ENCODE data around the gene AP3S2. TPM values are rescaled to one million over a fixed set of nuclear protein-coding genes. Genes with fewer than 3 reads are reported as not detected.
"Not testable (repeated sequence)": the region's sequence is repeated elsewhere in the genome, so short reads cannot be mapped to it uniquely, and the experiment has no call there.

The AP3S2 gene
- total and polyA plus RNA-seq, 2 donors: 12.2 to 30.3 TPM

GRCh38 chr15:89877083-89877425 lies 16.7 kb downstream of the AP3S2 start:
- Histone ChIP-seq H3K4me3 (ENCODE audit: low read length in 2 of 2) (no peak overlapping the region), H3K4me1 (ENCODE audit: control insufficient read depth in 2 of 2, insufficient read depth in 2 of 2, low read length in 2 of 2) (no peaks in the 10 kb centered on the region), H3K36me3 (ENCODE audit: control insufficient read depth in 2 of 2, insufficient read depth in 2 of 2, low read length in 1 of 2) (peaks cover 8 to 30% of the 10 kb centered on the region in 2 donors), H3K27me3 (ENCODE audit: control insufficient read depth in 2 of 2, insufficient read depth in 1 of 2, low read length in 1 of 2) (no peaks in the 10 kb centered on the region), H3K9me3 (ENCODE audit: control insufficient read depth in 2 of 2, insufficient read depth in 1 of 2, low read length in 1 of 2) (no peaks in the 10 kb centered on the region), H3K27ac (ENCODE audit: low read depth in 1 of 2, low read length in 1 of 2) (no peak overlapping the region)
- 72% methylated on average over 2 of the region's 2 CpGs for WGBS
- DNase-seq (ENCODE audit: low read depth in 6 of 9, low spot score in 9 of 9): no peak

- Histone ChIP-seq H3K27ac (ENCODE audit: low read depth in 1 of 2, low read length in 1 of 2) (no peak overlapping the region), H3K27me3 (ENCODE audit: control insufficient read depth in 2 of 2, insufficient read depth in 1 of 2, low read length in 1 of 2) (no peaks in the 10 kb centered on the region), H3K36me3 (ENCODE audit: control insufficient read depth in 2 of 2, insufficient read depth in 2 of 2, low read length in 1 of 2) (peaks cover 8 to 33% of the 10 kb centered on the region in 2 donors), H3K4me1 (ENCODE audit: control insufficient read depth in 2 of 2, insufficient read depth in 2 of 2, low read length in 2 of 2) (no peaks in the 10 kb centered on the region), H3K9me3 (ENCODE audit: control insufficient read depth in 2 of 2, insufficient read depth in 1 of 2, low read length in 1 of 2) (no peaks in the 10 kb centered on the region), H3K4me3 (ENCODE audit: low read length in 2 of 2) (no peak overlapping the region)
- 98% methylated on average over 4 of the region's 4 CpGs for WGBS
- no peak for DNase-seq (ENCODE audit: low read depth in 6 of 9, low spot score in 9 of 9)
Observed at GRCh38 chr15:89876396-89877082, 17.3 kb downstream of the AP3S2 start.

- WGBS: 98% methylated on average over 6 of the region's 6 CpGs
- no peaks in the 10 kb centered on the region for H3K27me3 ChIP-seq (ENCODE audit: control insufficient read depth in 2 of 2, insufficient read depth in 1 of 2, low read length in 1 of 2)
- H3K27ac ChIP-seq (ENCODE audit: low read depth in 1 of 2, low read length in 1 of 2): no peak overlapping the region
- H3K36me3 ChIP-seq (ENCODE audit: control insufficient read depth in 2 of 2, insufficient read depth in 2 of 2, low read length in 1 of 2): peaks cover 8 to 32% of the 10 kb centered on the region in 2 donors
- no peak overlapping the region for H3K4me3 ChIP-seq (ENCODE audit: low read length in 2 of 2)
- H3K9me3 ChIP-seq (ENCODE audit: control insufficient read depth in 2 of 2, insufficient read depth in 1 of 2, low read length in 1 of 2): no peaks in the 10 kb centered on the region
- DNase-seq (ENCODE audit: low read depth in 6 of 9, low spot score in 9 of 9): no peak
- H3K4me1 ChIP-seq (ENCODE audit: control insufficient read depth in 2 of 2, insufficient read depth in 2 of 2, low read length in 2 of 2): no peaks in the 10 kb centered on the region
Observed at GRCh38 chr15:89875741-89876140, 18.1 kb downstream of the AP3S2 start.

GRCh38 chr15:89874926-89875564 lies 18.7 kb downstream of the AP3S2 start:
- peaks cover 12 to 39% of the 10 kb centered on the region in 2 donors for H3K36me3 ChIP-seq (ENCODE audit: control insufficient read depth in 2 of 2, insufficient read depth in 2 of 2, low read length in 1 of 2)
- no peak overlapping the region for H3K4me3 ChIP-seq (ENCODE audit: low read length in 2 of 2)
- H3K27ac ChIP-seq (ENCODE audit: low read depth in 1 of 2, low read length in 1 of 2): no peak overlapping the region

GRCh38 chr15:89870688-89871288 lies 23.0 kb downstream of the AP3S2 start:
- no peak for DNase-seq (ENCODE audit: low read depth in 6 of 9, low spot score in 9 of 9)
- H3K4me1 ChIP-seq (ENCODE audit: control insufficient read depth in 2 of 2, insufficient read depth in 2 of 2, low read length in 2 of 2): no peaks in the 10 kb centered on the region
- no peak overlapping the region for H3K4me3 ChIP-seq (ENCODE audit: low read length in 2 of 2)
- WGBS: 99% methylated on average over 4 of the region's 4 CpGs
- H3K27me3 ChIP-seq (ENCODE audit: control insufficient read depth in 2 of 2, insufficient read depth in 1 of 2, low read length in 1 of 2): no peaks in the 10 kb centered on the region
- H3K27ac ChIP-seq (ENCODE audit: low read depth in 1 of 2, low read length in 1 of 2): no peak overlapping the region
- H3K9me3 ChIP-seq (ENCODE audit: control insufficient read depth in 2 of 2, insufficient read depth in 1 of 2, low read length in 1 of 2): no peaks in the 10 kb centered on the region
- peaks cover 8 to 19% of the 10 kb centered on the region in 2 donors for H3K36me3 ChIP-seq (ENCODE audit: control insufficient read depth in 2 of 2, insufficient read depth in 2 of 2, low read length in 1 of 2)

More at GRCh38 chr15:89874926-89875564, 18.7 kb downstream of the AP3S2 start:
- 30% methylated on average over 10 of the region's 10 CpGs for WGBS
- DNase-seq (ENCODE audit: low read depth in 6 of 9, low spot score in 9 of 9): peak; percentile 54 to 88 (median 72)
- Histone ChIP-seq H3K27me3 (ENCODE audit: control insufficient read depth in 2 of 2, insufficient read depth in 1 of 2, low read length in 1 of 2) (no peaks in the 10 kb centered on the region), H3K4me1 (ENCODE audit: control insufficient read depth in 2 of 2, insufficient read depth in 2 of 2, low read length in 2 of 2) (no peaks in the 10 kb centered on the region), H3K9me3 (ENCODE audit: control insufficient read depth in 2 of 2, insufficient read depth in 1 of 2, low read length in 1 of 2) (no peaks in the 10 kb centered on the region)

GRCh38 chr15:89870006-89870405 lies 23.8 kb downstream of the AP3S2 start:
- no peak for DNase-seq (ENCODE audit: low read depth in 6 of 9, low spot score in 9 of 9)
- Histone ChIP-seq H3K4me3 (ENCODE audit: low read length in 2 of 2) (no peak overlapping the region), H3K4me1 (ENCODE audit: control insufficient read depth in 2 of 2, insufficient read depth in 2 of 2, low read length in 2 of 2) (no peaks in the 10 kb centered on the region), H3K36me3 (ENCODE audit: control insufficient read depth in 2 of 2, insufficient read depth in 2 of 2, low read length in 1 of 2) (peaks cover 12 to 17% of the 10 kb centered on the region in 2 donors), H3K27me3 (ENCODE audit: control insufficient read depth in 2 of 2, insufficient read depth in 1 of 2, low read length in 1 of 2) (no peaks in the 10 kb centered on the region), H3K27ac (ENCODE audit: low read depth in 1 of 2, low read length in 1 of 2) (no peak overlapping the region), H3K9me3 (ENCODE audit: control insufficient read depth in 2 of 2, insufficient read depth in 1 of 2, low read length in 1 of 2) (no peaks in the 10 kb centered on the region)
- WGBS: 95% methylated on average over 5 of the region's 5 CpGs

GRCh38 chr15:89869490-89869889 lies 24.3 kb downstream of the AP3S2 start:
- H3K27me3 ChIP-seq (ENCODE audit: control insufficient read depth in 2 of 2, insufficient read depth in 1 of 2, low read length in 1 of 2); DNase-seq (ENCODE audit: low read depth in 6 of 9, low spot score in 9 of 9); H3K4me1 ChIP-seq (ENCODE audit: control insufficient read depth in 2 of 2, insufficient read depth in 2 of 2, low read length in 2 of 2); H3K4me3 ChIP-seq (ENCODE audit: low read length in 2 of 2); H3K27ac ChIP-seq (ENCODE audit: low read depth in 1 of 2, low read length in 1 of 2); H3K9me3 ChIP-seq (ENCODE audit: control insufficient read depth in 2 of 2, insufficient read depth in 1 of 2, low read length in 1 of 2): not testable (repeated sequence)
- peaks cover 12 to 17% of the 10 kb centered on the region in 2 donors for H3K36me3 ChIP-seq (ENCODE audit: control insufficient read depth in 2 of 2, insufficient read depth in 2 of 2, low read length in 1 of 2)
- 93% methylated on average over 9 of the region's 9 CpGs for WGBS

GRCh38 chr15:89864958-89865739 lies 28.6 kb downstream of the AP3S2 start:
- Histone ChIP-seq H3K9me3 (ENCODE audit: control insufficient read depth in 2 of 2, insufficient read depth in 1 of 2, low read length in 1 of 2) (no peaks in the 10 kb centered on the region), H3K4me3 (ENCODE audit: low read length in 2 of 2) (no peak overlapping the region), H3K36me3 (ENCODE audit: control insufficient read depth in 2 of 2, insufficient read depth in 2 of 2, low read length in 1 of 2) (peaks cover 8 to 21% of the 10 kb centered on the region in 2 donors), H3K4me1 (ENCODE audit: control insufficient read depth in 2 of 2, insufficient read depth in 2 of 2, low read length in 2 of 2) (no peaks in the 10 kb centered on the region), H3K27ac (ENCODE audit: low read depth in 1 of 2, low read length in 1 of 2) (no peak overlapping the region), H3K27me3 (ENCODE audit: control insufficient read depth in 2 of 2, insufficient read depth in 1 of 2, low read length in 1 of 2) (no peaks in the 10 kb centered on the region)
- DNase-seq (ENCODE audit: low read depth in 6 of 9, low spot score in 9 of 9): no peak
- 95% methylated on average over 3 of the region's 3 CpGs for WGBS

- H3K36me3 ChIP-seq (ENCODE audit: control insufficient read depth in 2 of 2, insufficient read depth in 2 of 2, low read length in 1 of 2): peaks cover 8 to 23% of the 10 kb centered on the region in 2 donors
- no peak overlapping the region for H3K27ac ChIP-seq (ENCODE audit: low read depth in 1 of 2, low read length in 1 of 2)
- no peaks in the 10 kb centered on the region for H3K4me1 ChIP-seq (ENCODE audit: control insufficient read depth in 2 of 2, insufficient read depth in 2 of 2, low read length in 2 of 2)
Observed at GRCh38 chr15:89863918-89864317, 29.9 kb downstream of the AP3S2 start.

More at GRCh38 chr15:89863918-89864317, 29.9 kb downstream of the AP3S2 start:
- no peak overlapping the region for H3K4me3 ChIP-seq (ENCODE audit: low read length in 2 of 2)
- no peaks in the 10 kb centered on the region for H3K9me3 ChIP-seq (ENCODE audit: control insufficient read depth in 2 of 2, insufficient read depth in 1 of 2, low read length in 1 of 2)
- no peak for DNase-seq (ENCODE audit: low read depth in 6 of 9, low spot score in 9 of 9)
- no peaks in the 10 kb centered on the region for H3K27me3 ChIP-seq (ENCODE audit: control insufficient read depth in 2 of 2, insufficient read depth in 1 of 2, low read length in 1 of 2)

Measured in thymus (tissue), 11 donors.